H1 (cell line): ENCODE measurements around the gene GPNMB. TPM values are rescaled to one million over a fixed set of nuclear protein-coding genes. Genes with fewer than 3 reads are reported as not detected.

Experiments
- CTCF ChIA-PET: fragments of 300-600 bp; sonication (Branson Sonifier 250); formaldehyde crosslinking; loops from one replicate; lab custom pipeline; 2021; ENCODE audit not compliant: partially characterized antibody; lab: Charles Lee
- POLR2A ChIA-PET: fragments of 300-600 bp; sonication (Branson Sonifier 250); formaldehyde crosslinking; loops from one replicate; lab custom pipeline; 2021; ENCODE audit warnings: inconsistent platforms; ENCODE audit not compliant: partially characterized antibody; lab: Charles Lee
- DNase-seq, 2 experiments: peaks; one replicate each; pipeline versions ENCODE4 v3.0.0 to v3.0.0-alpha.2; 2010 to 2022; ENCODE audit warnings: low spot score in 2 of 2, low read depth in 1 of 2, mixed read lengths in 1 of 2
- FAIRE-seq: peaks from 2 replicates; lab custom pipeline; 2011; peaks lifted over from hg19 to GRCh38; lab: Jason Lieb, UNC
- H2AFZ ChIP-seq: 2 replicates; pipeline ENCODE4 v1.8.1; 2012; ENCODE audit warnings: low read length, inconsistent platforms
- H2AK5ac ChIP-seq: 2 replicates; pipeline ENCODE4 v1.6.1; 2013; ENCODE audit warnings: low read depth, low read length
- H2BK120ac ChIP-seq: replicated peaks from 2 replicates; pipeline ENCODE3; 2013; ENCODE audit warnings: low read depth, low read length, inconsistent platforms
- H2BK12ac ChIP-seq: 2 replicates; pipeline ENCODE4 v1.6.1; 2013; ENCODE audit warnings: low read depth, low read length
- H2BK15ac ChIP-seq: 2 replicates; pipeline ENCODE4 v1.6.1; 2013; ENCODE audit warnings: low read length
- H2BK20ac ChIP-seq: 2 replicates; pipeline ENCODE4 v1.6.1; 2013; ENCODE audit warnings: low read length
- H2BK5ac ChIP-seq: 2 replicates; pipeline ENCODE4 v1.6.1; 2013; ENCODE audit warnings: low read depth, low read length
- H3K14ac ChIP-seq: 2 replicates; pipeline ENCODE4 v1.6.1; 2013; ENCODE audit warnings: inconsistent platforms; ENCODE audit not compliant: insufficient read length
- H3K18ac ChIP-seq: 2 replicates; pipeline ENCODE4 v1.6.1; 2013; ENCODE audit warnings: low read length; ENCODE audit errors: extremely low read depth
- H3K23ac ChIP-seq: 2 replicates; pipeline ENCODE4 v1.6.1; 2013; ENCODE audit warnings: inconsistent platforms; ENCODE audit not compliant: insufficient read length
- H3K23me2 ChIP-seq: 2 replicates; pipeline ENCODE4 v1.6.1; 2013; ENCODE audit warnings: low read depth, low read length
- H3K27ac ChIP-seq: 2 replicates; pipeline ENCODE4 v1.6.1; 2011; ENCODE audit warnings: low read depth, low read length, inconsistent platforms
- H3K27me3 ChIP-seq, 4 experiments: replicated peaks in 1 of 4; 1 replicate in 1 of 4; 2 replicates in 3 of 4; pipeline versions ENCODE4 v1.6.1 to v1.8.1; 2011 to 2013; ENCODE audit warnings: low read length in 3 of 4, mild to moderate bottlenecking in 3 of 4, inconsistent platforms in 2 of 4, mixed read lengths in 2 of 4, moderate library complexity in 1 of 4; ENCODE audit not compliant: control insufficient read depth in 3 of 4, insufficient read depth in 3 of 4; ENCODE audit errors: extremely low read depth in 1 of 4
- H3K36me3 ChIP-seq, 4 experiments: 2 replicates each; pipeline versions ENCODE4 v1.6.1 to v1.8.1; 2011 to 2013; ENCODE audit warnings: mild to moderate bottlenecking in 4 of 4, low read length in 3 of 4, moderate library complexity in 2 of 4, control low read depth in 1 of 4, inconsistent platforms in 1 of 4; ENCODE audit not compliant: insufficient read depth in 4 of 4, control insufficient read depth in 2 of 4
- H3K4ac ChIP-seq: replicated peaks from 2 replicates; pipeline ENCODE3; 2013; ENCODE audit warnings: low read length, low read depth, mixed read lengths, inconsistent platforms; ENCODE audit not compliant: insufficient read length
- H3K4me1 ChIP-seq, 4 experiments: replicated peaks in 1 of 4; 1 replicate in 1 of 4; 2 replicates in 3 of 4; pipeline versions ENCODE4 v1.6.1 to v1.8.1; 2011 to 2013; ENCODE audit warnings: low read length in 3 of 4, inconsistent platforms in 2 of 4, mixed read lengths in 1 of 4; ENCODE audit not compliant: insufficient read depth in 4 of 4, control insufficient read depth in 3 of 4
- H3K4me2 ChIP-seq, 2 experiments: 2 replicates each; pipeline versions ENCODE4 v1.6.1 to v1.8.1; 2011 to 2013; ENCODE audit warnings: low read depth in 2 of 2, low read length in 2 of 2, control low read depth in 1 of 2, inconsistent platforms in 1 of 2, mild to moderate bottlenecking in 1 of 2; ENCODE audit not compliant: insufficient read depth in 1 of 2
- H3K4me3 ChIP-seq, 4 experiments: fragments of 200-600, 300-600 bp in 1 of 4; sonication (generic), shearing (Covaris generic), sonication (Bioruptor Twin) in 1 of 4; 2 replicates each; pipeline versions ENCODE4 v1.5.1 to v1.8.1; 2011 to 2016; ENCODE audit warnings: low read length in 4 of 4, low read depth in 3 of 4, control low read depth in 2 of 4, inconsistent platforms in 2 of 4, mild to moderate bottlenecking in 2 of 4, mixed read lengths in 1 of 4, moderate library complexity in 1 of 4; ENCODE audit not compliant: insufficient read depth in 2 of 4; ENCODE audit errors: extremely low read depth in 1 of 4
- H3K56ac ChIP-seq: replicated peaks from 2 replicates; pipeline ENCODE3; 2013; ENCODE audit warnings: low read depth, mild to moderate bottlenecking, mixed read lengths, low read length, inconsistent platforms; ENCODE audit not compliant: insufficient read length
- H3K79me1 ChIP-seq: 2 replicates; pipeline ENCODE4 v1.6.1; 2013; ENCODE audit warnings: low read depth, low read length, control low read depth
- H3K79me2 ChIP-seq, 2 experiments: 2 replicates each; pipeline versions ENCODE4 v1.6.1 to v1.8.1; 2012 to 2013; ENCODE audit warnings: low read length in 2 of 2, mild to moderate bottlenecking in 2 of 2, inconsistent platforms in 1 of 2; ENCODE audit not compliant: insufficient read depth in 2 of 2, control insufficient read depth in 1 of 2
- H3K9ac ChIP-seq, 4 experiments: replicated peaks in 1 of 4; 1 replicate in 1 of 4; 2 replicates in 3 of 4; pipeline versions ENCODE4 v1.6.1 to v1.8.1; 2011 to 2013; ENCODE audit warnings: low read depth in 3 of 4, low read length in 3 of 4, control low read depth in 2 of 4, mild to moderate bottlenecking in 2 of 4, moderate library complexity in 2 of 4, inconsistent platforms in 1 of 4; ENCODE audit errors: extremely low read depth in 1 of 4
- H3K9me3 ChIP-seq, 2 experiments: 2 replicates each; pipeline versions ENCODE4 v1.6.1 to v1.8.1; 2012 to 2013; ENCODE audit warnings: mild to moderate bottlenecking in 2 of 2, moderate library complexity in 2 of 2, control low read depth in 1 of 2, inconsistent platforms in 1 of 2, low read depth in 1 of 2, low read length in 1 of 2, mixed read lengths in 1 of 2; ENCODE audit not compliant: insufficient read depth in 2 of 2
- H4K20me1 ChIP-seq, 2 experiments: replicated peaks in 1 of 2; 2 replicates each; pipeline versions ENCODE3 to v1.8.1; 2011 to 2013; ENCODE audit warnings: inconsistent platforms in 2 of 2, low read length in 2 of 2, mild to moderate bottlenecking in 1 of 2; ENCODE audit not compliant: insufficient read depth in 2 of 2, control insufficient read depth in 1 of 2
- H4K5ac ChIP-seq: 2 replicates; pipeline ENCODE4 v1.6.1; 2013; ENCODE audit warnings: low read length, low read depth, mixed read lengths, inconsistent platforms; ENCODE audit not compliant: insufficient read length
- H4K8ac ChIP-seq: 2 replicates; pipeline ENCODE4 v1.8.0; 2013; ENCODE audit warnings: mild to moderate bottlenecking, moderate library complexity, low read length, inconsistent platforms; ENCODE audit not compliant: insufficient read depth; ENCODE audit errors: extremely low read depth
- H4K91ac ChIP-seq: replicated peaks from 2 replicates; pipeline ENCODE3; 2013; ENCODE audit warnings: low read length, mixed read lengths, inconsistent platforms; ENCODE audit not compliant: insufficient read length
- MAFK ChIP-seq: IDR thresholded peaks from 2 replicates; pipeline ENCODE4 v1.6.1; 2012; ENCODE audit warnings: low read depth, mild to moderate bottlenecking, improper control_type of control experiment, low read length
- RBBP5 ChIP-seq: IDR thresholded peaks from 2 replicates; pipeline ENCODE4 v1.7.1; 2012; ENCODE audit warnings: low read depth, mild to moderate bottlenecking, inconsistent platforms, low read length, moderate library complexity, borderline replicate concordance
- WGBS, 2 experiments: shearing (Covaris generic) in 1 of 2; methylation state at CpG; one replicate each; pipeline versions ENCODE4 v1.1.6 to v1.1.7; 2013 to 2015; ENCODE audit warnings: low lambda C conversion rate in 2 of 2, mixed read lengths in 2 of 2, inconsistent platforms in 1 of 2, low coverage in 1 of 2, missing lambda C conversion rate in 1 of 2; ENCODE audit not compliant: insufficient replicate concordance in 2 of 2, insufficient coverage in 1 of 2, insufficient read length in 1 of 2; ENCODE audit errors: extremely low coverage in 1 of 2, missing lambda C conversion rate in 1 of 2; 5-methylcytosine and 5-hydroxymethylcytosine counted together
- polyA plus RNA-seq, 7 experiments: library from polyadenylated mRNA; depleted of rRNA in 3 of 7; stranded (reverse) in 5 of 7; unstranded in 2 of 7; fragments of >200 nt in 5 of 7; fragments of 200-250 nt in 2 of 7; gene quantifications; 1 replicate in 5 of 7; 2 replicates in 1 of 7; 4 replicates in 1 of 7; pipeline versions ENCODE4 v1.2.1 to v1.2.3, GENCODE V29; 2011 to 2013; ENCODE audit warnings: missing spikeins in 2 of 7, mixed read lengths in 2 of 7
- total RNA-seq: library from RNA; stranded (reverse); fragmentation: NEBNext Ultra II Directional; extraction: Animal tissue kit (Norgen Biotek cat#: 25700); gene quantifications from 2 replicates; pipeline ENCODE4 v1.2.1, GENCODE V29; 2021

Gene GPNMB
- total and polyA plus RNA-seq, 2 of the 8 experiments (the other 6 are each of a cell fraction or from before 2014, with no cell fraction given), result 1.1 to 1.4 TPM

DNA sequence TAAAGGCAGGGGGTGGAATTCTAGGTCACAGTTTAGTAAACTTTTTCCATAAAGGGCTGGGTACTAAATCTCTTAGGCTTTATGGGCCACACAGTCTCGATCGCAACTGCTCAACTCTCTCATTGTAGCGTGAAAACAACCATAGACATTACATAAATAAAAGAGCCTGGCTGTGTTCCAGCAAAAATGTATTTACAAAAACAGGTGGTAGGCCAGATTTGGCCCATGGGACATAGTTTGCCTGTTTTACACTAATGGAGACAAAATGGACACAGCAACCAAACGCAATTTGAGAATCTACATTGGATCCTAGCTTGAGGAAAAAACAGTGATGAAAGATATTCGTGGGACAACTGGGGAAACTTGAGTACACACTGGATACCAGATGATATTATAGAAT is 29.3 kb downstream of the GPNMB start:
- Histone ChIP-seq H3K14ac (no peak overlapping the region), H2BK15ac (no peak overlapping the region), H3K23me2 (no peaks in the 10 kb centered on the region), H3K18ac (no peak overlapping the region), H2AFZ (no peak overlapping the region), H2BK20ac (no peak overlapping the region), H3K27me3 (no peaks in the 10 kb centered on the region), H3K9me3 (no peaks in the 10 kb centered on the region), H4K20me1 (no peaks in the 10 kb centered on the region), H3K36me3 (no peaks in the 10 kb centered on the region), H3K27ac (no peak overlapping the region), H3K9ac (no peak overlapping the region)
- POLR2A ChIA-PET, result no interaction called here
- TF ChIP-seq RBBP5 (no peak), MAFK (no peak)
- TF ChIP-seq, all 59 proteins: peak for 0
- FAIRE-seq (no peak), DNase-seq (no peak)
- H3K4me1 ChIP-seq, result peaks cover 0 to 3% (median 0%) of the 10 kb centered on the region in 4 experiments; a peak in 1 of 7 replicates
- H2BK5ac ChIP-seq, result no peak overlapping the region
- H3K23ac ChIP-seq, result no peak overlapping the region
- CTCF ChIA-PET, result interaction anchor here (0.6 to 14.1 kb wide), 19 partner anchors 9 to 347 kb away, joined by 3 to 241 read pairs (median 4); partner anchors contain the start of gene MALSU1
- no peak overlapping the region for H3K56ac ChIP-seq
- H2AK5ac ChIP-seq, result no peak overlapping the region
- H4K8ac ChIP-seq, result no peak overlapping the region
- no peak overlapping the region for H3K4me3 ChIP-seq
- no peak overlapping the region for H3K4ac ChIP-seq
- H4K5ac ChIP-seq, result no peak overlapping the region
- WGBS, 2 experiments, result 94% methylated on average over 5 of the region's 5 CpGs; no CpG with 5 or more reads in 1 of the 2 experiments
- H2BK12ac ChIP-seq, result no peak overlapping the region
- H4K91ac ChIP-seq, result no peak overlapping the region
- no peak overlapping the region for H3K4me2 ChIP-seq
- no peak overlapping the region for H2BK120ac ChIP-seq
- H3K79me2 ChIP-seq, result no peaks in the 10 kb centered on the region
- H3K79me1 ChIP-seq, result no peaks in the 10 kb centered on the region
